Inferior parietal cortex (tissue), 1 donor: ENCODE data around the gene SRPK3.
"Not testable (repeated sequence)": the region's sequence is repeated elsewhere in the genome, so short reads cannot be mapped to it uniquely, and the experiment has no call there.

ENCODE experiments used
- DNase-seq: peaks from one replicate; pipeline ENCODE4 v3.0.0-alpha.2; 2016; ENCODE audit errors: extremely low spot score

The SRPK3 gene

GRCh38 chrX:153746359-153746758, 34.5 kb upstream of the SRPK3 start:
- no peak for DNase-seq

GRCh38 chrX:153746991-153747390, 33.9 kb upstream of the SRPK3 start:
- not testable (repeated sequence) for DNase-seq

- DNase-seq, result not testable (repeated sequence)
These were observed 31.8 kb upstream of the SRPK3 start for GRCh38 chrX:153749017-153749416.

- no peak for DNase-seq
These were observed 30.6 kb upstream of the SRPK3 start for GRCh38 chrX:153750127-153750774.

DNA sequence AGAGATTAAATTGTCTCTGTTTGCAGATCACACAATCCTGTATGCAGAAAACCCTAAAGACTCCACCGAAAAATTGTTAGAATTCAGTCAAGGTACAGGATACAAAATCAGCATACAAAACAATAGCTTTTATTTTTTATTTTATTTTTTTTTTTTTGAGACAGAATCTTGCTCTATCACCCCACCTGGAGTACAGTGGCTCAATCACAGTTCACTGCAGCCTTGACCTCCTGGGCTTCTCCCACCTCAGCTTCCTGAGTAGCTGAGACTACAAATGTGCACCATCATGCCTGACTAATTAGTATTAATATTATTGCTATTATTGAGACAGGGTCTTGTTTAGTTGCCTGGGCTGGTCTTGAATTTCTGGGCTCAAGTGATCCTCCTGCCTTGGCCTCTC, 25.7 kb upstream of the SRPK3 start:
- DNase-seq, result no peak

- DNase-seq, result no peak
These were observed 19.0 kb upstream of the SRPK3 start for GRCh38 chrX:153761863-153762262.

GRCh38 chrX:153762626-153763173, 18.1 kb upstream of the SRPK3 start:
- DNase-seq, result no peak

DNA sequence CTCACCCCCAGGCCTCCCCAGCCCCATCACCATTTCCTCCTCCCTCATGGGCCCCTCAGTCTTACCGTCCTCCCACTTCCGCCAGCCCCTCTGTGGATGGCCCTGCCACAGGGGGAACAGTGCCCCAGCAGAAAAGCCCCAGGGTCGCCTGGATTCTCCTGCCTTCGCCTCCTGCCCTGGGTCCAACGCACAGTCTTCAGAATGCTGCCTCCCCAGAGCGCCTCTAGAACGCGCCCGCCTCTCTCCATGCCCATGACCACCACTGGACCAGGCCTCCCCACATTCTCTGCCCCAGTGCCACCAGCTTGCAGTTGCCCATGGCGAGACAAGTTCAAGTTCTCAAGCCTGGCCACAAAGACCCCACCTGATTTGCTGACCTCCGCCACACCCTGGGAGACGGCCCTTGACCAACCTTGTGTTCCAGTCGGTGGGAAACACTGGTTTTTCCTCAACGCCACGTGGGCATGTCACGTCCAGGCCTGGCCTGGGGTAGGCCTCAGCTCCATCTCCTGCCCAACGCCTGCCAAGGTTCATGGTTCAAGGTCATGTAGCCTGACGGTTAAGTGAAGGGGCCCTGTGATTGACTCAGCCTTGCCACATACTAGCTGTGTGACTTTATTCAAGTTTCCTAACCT, 17.4 kb upstream of the SRPK3 start:
- DNase-seq, result no peak

- peak; percentile 73 for DNase-seq
These were observed 16.7 kb upstream of the SRPK3 start, which contains the start of gene PLXNB3 for GRCh38 chrX:153763989-153764755. TSS of gene PLXNB3 (plus strand) at chrX:153764249. CDS start at chrX:153765536, 1,287 bp downstream.

DNA sequence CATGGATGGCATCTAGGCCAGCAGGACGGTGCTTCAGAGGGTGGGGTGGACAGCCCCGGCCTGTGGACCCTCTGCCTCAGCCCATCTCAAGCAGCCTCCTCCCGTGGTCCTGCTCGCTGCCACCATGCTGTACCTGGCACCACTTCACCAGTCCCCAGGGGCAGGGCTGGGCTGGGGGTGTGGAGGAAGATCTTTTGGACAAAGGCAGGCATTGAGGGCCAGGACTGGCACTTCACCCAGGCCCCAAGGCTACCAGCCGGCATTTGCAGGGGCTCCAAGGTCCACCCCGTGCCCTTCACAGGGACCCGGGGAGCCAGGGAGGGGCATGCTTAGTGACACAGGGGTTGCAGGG, 16.1 kb upstream of the SRPK3 start:
- DNase-seq, result no peak

GRCh38 chrX:153765138-153766079, 15.4 kb upstream of the SRPK3 start:
- DNase-seq, result peak; percentile 71

- peak; percentile 15 for DNase-seq
These were observed 14.6 kb upstream of the SRPK3 start for GRCh38 chrX:153766098-153766817.

- no peak for DNase-seq
These were observed 13.8 kb upstream of the SRPK3 start for GRCh38 chrX:153766871-153767673.

GRCh38 chrX:153767674-153768055, 13.2 kb upstream of the SRPK3 start:
- no peak for DNase-seq

GRCh38 chrX:153768311-153769157, 12.3 kb upstream of the SRPK3 start:
- no peak for DNase-seq

- no peak for DNase-seq
These were observed 11.5 kb upstream of the SRPK3 start for GRCh38 chrX:153769158-153769864.

GRCh38 chrX:153769865-153770600, 10.8 kb upstream of the SRPK3 start:
- no peak for DNase-seq
